KMS-11 (cell line): Measurements from ENCODE around the gene TLDC2.

Source experiments
- H2AFZ ChIP-seq: fragments of 200-600 bp; sonication (generic); 2 replicates; pipeline ENCODE4 v1.6.1; 2016; ENCODE audit warnings: antibody characterized with exemption, mixed run types, low read depth
- H3K27ac ChIP-seq: fragments of 200-600 bp; sonication (generic); 2 replicates; pipeline ENCODE4 v1.6.1; 2016; ENCODE audit warnings: mild to moderate bottlenecking, mixed run types
- H3K27me3 ChIP-seq: fragments of 200-600 bp; sonication (generic); 2 replicates; pipeline ENCODE4 v1.6.1; 2017; ENCODE audit warnings: mild to moderate bottlenecking, low read depth, mixed run types, moderate library complexity; ENCODE audit not compliant: insufficient read depth
- H3K36me3 ChIP-seq: fragments of 200-600 bp; sonication (generic); 2 replicates; pipeline ENCODE4 v1.6.1; 2017; ENCODE audit warnings: mild to moderate bottlenecking, mixed run types; ENCODE audit not compliant: insufficient read depth
- H3K4me1 ChIP-seq: fragments of 200-600 bp; sonication (generic); 2 replicates; pipeline ENCODE4 v1.6.1; 2016; ENCODE audit warnings: mild to moderate bottlenecking, low read depth, mixed run types; ENCODE audit not compliant: poor library complexity, severe bottlenecking
- H3K4me2 ChIP-seq: fragments of 200-600 bp; sonication (generic); 2 replicates; pipeline ENCODE4 v1.7.0; 2016; ENCODE audit warnings: mild to moderate bottlenecking, mixed run types
- H3K4me3 ChIP-seq: fragments of 200-600 bp; sonication (generic); IDR thresholded peaks from 2 replicates; pipeline ENCODE4 v1.6.1; 2017; ENCODE audit warnings: low read depth, low read length, mixed read lengths; ENCODE audit not compliant: insufficient read depth
- H3K79me2 ChIP-seq: fragments of 200-600 bp; sonication (generic); 2 replicates; pipeline ENCODE4 v1.6.1; 2016; ENCODE audit warnings: low read depth, mixed run types; ENCODE audit not compliant: insufficient read depth
- H3K9ac ChIP-seq: fragments of 200-600 bp; sonication (generic); 2 replicates; pipeline ENCODE4 v1.6.1; 2016; ENCODE audit warnings: mild to moderate bottlenecking, mixed run types
- H4K20me1 ChIP-seq: fragments of 200-600 bp; sonication (generic); 2 replicates; pipeline ENCODE4 v1.6.1; 2016; ENCODE audit warnings: mild to moderate bottlenecking, mixed run types; ENCODE audit not compliant: insufficient read depth
- TF ChIP-seq, protein P1 (sequence below): fragments of 200-600 bp; sonication (generic); conservative IDR thresholded peaks from 2 replicates; pipeline ENCODE4 v1.6.1; 2017; ENCODE audit warnings: low read depth, mild to moderate bottlenecking, antibody characterized with exemption, low read length, moderate library complexity, mixed read lengths

TLDC2 gene

DNA sequence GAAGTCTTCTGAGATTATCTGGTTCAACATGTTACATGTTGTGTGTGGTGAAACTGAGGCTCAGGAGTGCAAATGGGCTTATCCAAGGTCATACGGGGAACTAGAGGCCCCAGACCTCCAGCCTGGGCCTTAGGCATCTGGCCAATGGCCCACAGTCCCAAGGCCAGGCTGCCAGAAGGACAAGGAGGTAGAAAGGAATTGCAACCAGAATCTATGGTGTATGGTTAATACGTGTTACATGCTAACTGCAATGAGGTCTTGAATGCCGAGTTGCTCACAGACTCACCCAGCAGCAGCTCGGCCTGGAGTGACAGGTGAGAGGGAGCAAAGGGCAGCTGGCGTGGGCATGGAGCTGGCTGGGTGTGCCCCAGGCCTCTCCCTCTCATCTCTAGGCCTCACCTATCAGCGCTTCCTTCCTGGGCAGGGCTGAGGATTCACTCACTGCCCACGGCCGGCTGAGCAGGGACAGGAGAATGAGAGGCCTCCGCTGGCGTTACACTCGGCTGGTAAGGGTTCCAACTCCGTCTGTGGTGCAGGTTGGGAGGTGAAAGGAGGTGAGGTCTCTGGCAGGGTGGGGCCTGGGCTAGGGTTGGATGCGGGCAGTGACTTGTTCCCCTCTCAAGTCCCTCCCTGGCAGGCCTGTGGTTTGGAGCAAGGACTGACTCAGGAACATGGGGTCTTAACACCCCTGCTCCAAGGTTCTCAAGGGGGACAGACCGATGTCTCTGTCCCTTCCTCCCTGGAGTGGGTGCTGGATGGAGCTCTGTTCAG, at the start of gene TLDC2:
Gene TLDC2 (plus strand): TSS at position 437 of the 771 bp plus-strand sequence. CDS start 37 bp downstream, at position 474.
- Histone ChIP-seq H3K4me2 (peak within 1 kb of the TSS; percentile 23; the same call in 1 of the 2 replicates), H3K9ac (no peak within 1 kb of the TSS), H3K36me3 (no peaks in the 10 kb centered on the region), H3K79me2 (no peaks in the 10 kb centered on the region), H4K20me1 (no peaks in the 10 kb centered on the region), H2AFZ (no peak within 1 kb of the TSS), H3K4me3 (no peak within 1 kb of the TSS), H3K4me1 (peaks cover 18% of the 10 kb centered on the region), H3K27ac (no peak within 1 kb of the TSS), H3K27me3 (no peaks in the 10 kb centered on the region)
- TF ChIP-seq, protein P1, sequence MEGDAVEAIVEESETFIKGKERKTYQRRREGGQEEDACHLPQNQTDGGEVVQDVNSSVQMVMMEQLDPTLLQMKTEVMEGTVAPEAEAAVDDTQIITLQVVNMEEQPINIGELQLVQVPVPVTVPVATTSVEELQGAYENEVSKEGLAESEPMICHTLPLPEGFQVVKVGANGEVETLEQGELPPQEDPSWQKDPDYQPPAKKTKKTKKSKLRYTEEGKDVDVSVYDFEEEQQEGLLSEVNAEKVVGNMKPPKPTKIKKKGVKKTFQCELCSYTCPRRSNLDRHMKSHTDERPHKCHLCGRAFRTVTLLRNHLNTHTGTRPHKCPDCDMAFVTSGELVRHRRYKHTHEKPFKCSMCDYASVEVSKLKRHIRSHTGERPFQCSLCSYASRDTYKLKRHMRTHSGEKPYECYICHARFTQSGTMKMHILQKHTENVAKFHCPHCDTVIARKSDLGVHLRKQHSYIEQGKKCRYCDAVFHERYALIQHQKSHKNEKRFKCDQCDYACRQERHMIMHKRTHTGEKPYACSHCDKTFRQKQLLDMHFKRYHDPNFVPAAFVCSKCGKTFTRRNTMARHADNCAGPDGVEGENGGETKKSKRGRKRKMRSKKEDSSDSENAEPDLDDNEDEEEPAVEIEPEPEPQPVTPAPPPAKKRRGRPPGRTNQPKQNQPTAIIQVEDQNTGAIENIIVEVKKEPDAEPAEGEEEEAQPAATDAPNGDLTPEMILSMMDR: no peak

DNA sequence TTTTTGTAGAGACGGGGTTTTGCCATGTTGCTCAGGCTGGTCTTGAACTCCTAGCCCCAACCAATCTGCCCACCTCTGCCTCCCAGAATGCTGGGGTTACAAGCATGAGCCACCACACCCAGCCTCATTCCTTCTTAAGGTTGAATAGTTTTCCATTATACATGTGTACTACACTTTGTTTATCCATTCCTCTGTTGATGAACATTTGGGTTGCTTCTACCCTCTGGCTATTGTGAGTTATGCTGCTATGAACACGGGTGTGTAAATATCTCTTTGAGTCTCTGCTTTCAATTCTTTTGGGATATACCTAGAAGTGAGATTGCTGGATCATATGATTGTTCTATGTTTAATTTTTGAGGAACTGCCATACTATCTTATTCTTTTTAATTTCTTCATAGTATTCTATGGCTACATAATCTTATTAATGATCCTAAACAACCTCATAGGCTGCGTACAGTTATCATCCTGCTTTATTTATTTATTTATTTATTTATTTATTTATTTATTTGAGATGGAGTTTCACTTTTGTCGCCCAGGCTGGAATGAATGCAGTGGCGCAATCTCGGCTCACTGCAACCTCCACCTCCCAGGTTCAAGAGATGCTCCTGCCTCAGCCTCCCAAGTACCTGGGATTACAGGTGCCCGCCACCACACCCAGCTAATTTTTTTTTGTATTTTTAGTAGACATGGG, 49.2 kb upstream of the TLDC2 start:
- no peaks in the 10 kb centered on the region for H3K27me3 ChIP-seq
- no peak overlapping the region for H3K27ac ChIP-seq
- H3K4me3 ChIP-seq: no peak overlapping the region
- no peaks in the 10 kb centered on the region for H3K79me2 ChIP-seq
- TF ChIP-seq, protein P1: no peak
- H3K9ac ChIP-seq: no peak overlapping the region
- H3K4me2 ChIP-seq: no peak overlapping the region
- H3K36me3 ChIP-seq: no peaks in the 10 kb centered on the region
- no peak overlapping the region for H2AFZ ChIP-seq
- peaks cover 16% of the 10 kb centered on the region for H3K4me1 ChIP-seq
- no peaks in the 10 kb centered on the region for H4K20me1 ChIP-seq

DNA sequence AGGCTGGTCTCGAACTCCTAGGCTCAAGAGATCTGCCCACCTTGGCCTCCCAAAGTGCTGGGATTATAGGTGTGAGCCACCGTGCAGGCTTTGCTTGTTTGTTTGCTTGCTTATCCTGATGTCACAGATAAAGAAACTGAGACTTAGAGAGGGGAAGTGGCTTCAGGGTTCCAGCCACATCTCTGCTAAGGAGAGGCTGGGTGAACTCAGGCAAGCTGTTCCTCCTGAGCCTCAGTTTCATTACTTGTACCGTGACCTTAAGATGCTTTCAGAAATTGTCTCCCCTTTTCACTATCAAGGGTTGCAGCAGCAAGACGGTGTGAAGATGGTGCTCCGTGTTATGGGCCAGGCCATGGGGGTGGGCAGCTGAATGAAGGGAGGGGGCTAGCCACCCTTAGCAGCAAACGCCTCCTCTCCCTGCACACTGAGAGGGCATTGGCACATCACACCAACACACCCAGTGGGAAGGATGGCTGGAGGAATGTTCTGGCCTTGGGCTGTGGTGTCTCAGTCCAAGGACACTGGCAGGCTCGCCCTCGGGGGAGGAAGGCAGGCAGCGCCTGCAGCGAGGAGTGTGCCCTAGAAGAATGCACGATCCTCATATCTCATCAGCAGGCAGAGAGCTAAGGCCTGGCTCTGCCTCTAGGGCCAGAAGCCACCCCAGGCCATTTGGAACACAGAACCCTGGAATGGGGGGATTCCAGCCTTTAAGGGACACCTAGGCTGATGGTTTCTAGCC, 48.2 kb upstream of the TLDC2 start:
- H3K4me3 ChIP-seq: no peak overlapping the region
- H3K36me3 ChIP-seq: no peaks in the 10 kb centered on the region
- no peaks in the 10 kb centered on the region for H3K79me2 ChIP-seq
- no peak overlapping the region for H2AFZ ChIP-seq
- H3K4me2 ChIP-seq: peak overlapping the region; percentile 19; the same call in 1 of the 2 replicates
- H3K27ac ChIP-seq: peak overlapping the region; percentile 36; the same call in 1 of the 2 replicates
- no peaks in the 10 kb centered on the region for H3K27me3 ChIP-seq
- no peaks in the 10 kb centered on the region for H4K20me1 ChIP-seq
- no peak overlapping the region for H3K9ac ChIP-seq
- TF ChIP-seq, protein P1: no peak
- peaks cover 16% of the 10 kb centered on the region for H3K4me1 ChIP-seq

DNA sequence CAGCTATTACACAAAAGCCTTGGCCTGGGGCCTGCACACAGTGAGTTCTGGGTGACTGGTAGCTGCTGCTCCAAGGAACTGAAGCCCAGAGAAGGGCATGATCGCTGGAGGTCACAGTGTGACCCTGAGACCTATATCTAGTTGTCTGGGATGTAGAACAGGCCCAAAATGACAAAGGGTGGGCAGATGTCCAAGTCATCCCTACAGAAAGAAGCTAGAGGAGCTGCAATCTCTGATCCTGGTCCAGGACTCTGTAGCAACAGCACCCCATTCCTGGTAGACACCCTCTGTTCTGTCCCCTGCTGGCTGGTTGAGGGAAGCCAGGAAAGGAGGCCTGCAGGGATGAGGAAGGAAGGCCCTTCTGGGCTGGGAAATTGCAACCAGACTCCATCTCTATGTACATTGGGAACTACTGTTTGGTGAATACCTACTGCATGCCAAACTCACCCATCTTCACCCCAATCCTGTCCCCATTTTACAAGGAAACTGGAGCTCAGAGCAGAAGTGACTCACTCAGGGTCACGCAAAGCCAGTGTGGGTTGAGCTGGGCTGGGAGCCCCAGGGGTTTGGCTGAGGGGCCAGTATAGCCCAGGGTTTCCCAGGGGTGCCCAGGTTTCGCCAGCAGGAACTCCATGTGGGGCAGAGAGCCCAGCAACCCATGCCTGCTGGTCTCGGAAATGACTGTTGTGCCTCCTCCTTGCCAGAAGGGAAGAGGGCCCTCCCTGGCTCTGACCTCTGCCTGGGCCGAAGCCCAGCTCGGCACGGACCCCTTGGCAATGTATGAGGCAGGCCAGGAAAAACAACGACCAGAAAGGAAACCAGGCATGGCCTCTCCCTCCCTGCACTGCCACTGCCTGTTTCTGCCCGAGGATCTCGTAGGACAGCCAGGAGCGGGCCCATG, 44.9 kb upstream of the TLDC2 start:
- Histone ChIP-seq H2AFZ (no peak overlapping the region), H3K79me2 (no peaks in the 10 kb centered on the region), H3K4me1 (peaks cover 29% of the 10 kb centered on the region), H3K27ac (no peak overlapping the region), H3K4me2 (no peak overlapping the region), H3K9ac (no peak overlapping the region), H4K20me1 (no peaks in the 10 kb centered on the region), H3K36me3 (no peaks in the 10 kb centered on the region), H3K27me3 (no peaks in the 10 kb centered on the region), H3K4me3 (no peak overlapping the region)
- TF ChIP-seq, protein P1: no peak
